SH-SY5Y (cell line): ENCODE data around the gene WFDC9.

Experiments used
- GATA2 ChIP-seq: IDR thresholded peaks from 2 replicates; pipeline ENCODE4 v1.6.1; 2011; ENCODE audit warnings: mild to moderate bottlenecking, low read depth, low read length
- GATA3 ChIP-seq: IDR thresholded peaks from 2 replicates; pipeline ENCODE4 v1.6.1; 2011; ENCODE audit warnings: low read depth, mild to moderate bottlenecking, low read length, moderate library complexity

DNA sequence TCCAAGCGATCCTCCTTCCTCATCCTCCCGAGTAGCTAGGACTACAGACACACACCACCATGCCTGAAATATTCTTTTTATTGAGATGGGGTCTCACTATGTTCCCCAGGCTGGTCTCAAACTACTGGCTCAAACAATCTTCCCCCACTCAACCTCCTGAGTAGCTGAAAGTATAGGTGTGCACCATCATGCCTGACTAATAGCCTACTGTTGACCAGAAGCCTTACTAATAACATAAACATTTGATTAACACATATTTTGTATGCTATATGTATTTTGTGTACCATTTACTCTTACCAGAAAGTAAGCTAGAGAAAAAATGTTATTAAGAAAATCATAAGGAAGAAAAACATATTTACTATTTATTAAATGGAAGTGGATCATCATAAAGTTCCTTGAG is 13.5 kb downstream of the WFDC9 start:
- no peak for TF ChIP-seq GATA2
- no peak for TF ChIP-seq GATA3
